Measurements from ENCODE around the gene CFAP74. TPM values are rescaled to one million over a fixed set of nuclear protein-coding genes. Genes with fewer than 3 reads are reported as not detected.
A peak's percentile ranks its signal among the peaks of the same experiment; 100 is the strongest.

The CFAP74 gene
- total RNA-seq, 4 donors from 2014 or later: not detected

GRCh38 chr1:2043886-2044285 is 40.3 kb upstream of the CFAP74 start:
- DNase-seq: no peak
- Histone ChIP-seq H3K36me3 (no peaks in the 10 kb centered on the region), H3K9me3 (no peaks in the 10 kb centered on the region), H3K27me3 (peaks cover 20% of the 10 kb centered on the region), H3K4me3 (no peak overlapping the region), H3K4me1 (peaks cover 19 to 46% (median 42%) of the 10 kb centered on the region in 4 donors), H3K27ac (no peak overlapping the region)
- in situ Hi-C loops (cut with MboI; ENCODE audit: low pct_ligation_motif_present in 1 of 4, low pct_unique_long_range_greater_than_20kb in 1 of 4, low sequenced_read_pairs in 3 of 4) (loop anchor here in 3 of 4 donors (10.0 kb wide), 2 partner anchors 79 to 89 kb away; no protein-coding TSS in a partner anchor), intact Hi-C loops (cut with DNase I; ENCODE audit: low total_unique reads) (no loop called here)
- no peak for TF ChIP-seq EP300 (IDR thresholded peaks at IDR 0.05; ENCODE audit: low read depth)
- TF ChIP-seq, protein P1, sequence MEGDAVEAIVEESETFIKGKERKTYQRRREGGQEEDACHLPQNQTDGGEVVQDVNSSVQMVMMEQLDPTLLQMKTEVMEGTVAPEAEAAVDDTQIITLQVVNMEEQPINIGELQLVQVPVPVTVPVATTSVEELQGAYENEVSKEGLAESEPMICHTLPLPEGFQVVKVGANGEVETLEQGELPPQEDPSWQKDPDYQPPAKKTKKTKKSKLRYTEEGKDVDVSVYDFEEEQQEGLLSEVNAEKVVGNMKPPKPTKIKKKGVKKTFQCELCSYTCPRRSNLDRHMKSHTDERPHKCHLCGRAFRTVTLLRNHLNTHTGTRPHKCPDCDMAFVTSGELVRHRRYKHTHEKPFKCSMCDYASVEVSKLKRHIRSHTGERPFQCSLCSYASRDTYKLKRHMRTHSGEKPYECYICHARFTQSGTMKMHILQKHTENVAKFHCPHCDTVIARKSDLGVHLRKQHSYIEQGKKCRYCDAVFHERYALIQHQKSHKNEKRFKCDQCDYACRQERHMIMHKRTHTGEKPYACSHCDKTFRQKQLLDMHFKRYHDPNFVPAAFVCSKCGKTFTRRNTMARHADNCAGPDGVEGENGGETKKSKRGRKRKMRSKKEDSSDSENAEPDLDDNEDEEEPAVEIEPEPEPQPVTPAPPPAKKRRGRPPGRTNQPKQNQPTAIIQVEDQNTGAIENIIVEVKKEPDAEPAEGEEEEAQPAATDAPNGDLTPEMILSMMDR (IDR thresholded peaks at IDR 0.05): no peak
- no peak for TF ChIP-seq POLR2AphosphoS5 (IDR thresholded peaks at IDR 0.05)
- TF ChIP-seq POLR2A (IDR thresholded peaks at IDR 0.05): no peak
- WGBS, 2 donors (ENCODE audit: low coverage in 1 of 2): 78 to 80% methylated on average over 1 to 4 of the region's 4 CpGs

DNA sequence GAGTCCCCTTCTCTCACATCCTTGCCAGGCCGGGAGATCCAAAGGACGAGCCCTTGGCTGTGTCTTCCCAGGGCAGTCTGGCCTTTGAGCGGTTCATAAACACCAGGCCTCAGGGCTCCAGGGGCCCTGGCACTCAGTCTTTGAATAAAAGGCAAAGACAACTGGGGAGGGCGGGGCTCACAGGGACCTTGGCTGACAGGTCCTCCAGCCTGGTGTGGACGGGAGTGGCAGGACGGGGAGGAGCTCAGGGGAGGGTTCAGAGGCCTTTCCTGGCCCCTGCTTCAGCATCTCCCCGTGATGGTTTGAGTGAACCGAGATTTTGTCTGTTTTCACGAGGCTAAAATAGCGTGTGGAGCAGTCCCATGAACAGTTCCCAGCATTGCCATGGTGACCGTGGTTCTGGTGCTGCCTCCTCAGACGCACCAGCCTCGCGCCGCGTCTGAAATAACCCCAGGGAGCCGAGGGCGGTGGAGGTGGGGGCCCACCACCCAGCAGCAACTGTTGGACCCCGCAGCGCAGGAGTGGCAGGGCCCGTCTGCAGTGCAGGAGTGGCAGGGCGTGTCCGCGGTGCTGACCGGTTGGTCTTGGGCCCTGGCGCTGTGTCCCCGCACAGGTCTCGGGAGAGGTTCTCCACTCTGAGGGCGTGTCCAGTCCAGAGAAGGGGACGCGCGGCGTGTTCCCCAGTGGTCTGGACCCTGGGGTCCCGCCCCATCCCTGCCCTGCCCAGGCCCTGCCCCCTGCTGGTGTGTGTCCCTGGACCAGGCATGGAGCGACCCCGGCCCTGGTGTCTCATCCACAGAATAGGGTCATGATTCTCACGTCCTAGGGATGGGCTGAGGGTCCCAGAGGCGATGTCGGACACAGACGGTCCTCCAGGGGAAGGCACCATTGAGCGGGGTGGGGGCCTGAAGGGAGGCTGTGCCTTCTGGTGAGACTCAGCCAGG is 39.5 kb upstream of the CFAP74 start:
- Histone ChIP-seq H3K36me3 (no peaks in the 10 kb centered on the region), H3K9me3 (no peaks in the 10 kb centered on the region), H3K27me3 (peaks cover 15% of the 10 kb centered on the region), H3K4me1 (peaks cover 18 to 39% (median 35%) of the 10 kb centered on the region in 4 donors), H3K4me3 (no peak overlapping the region), H3K27ac (no peak overlapping the region)
- WGBS, 2 donors (ENCODE audit: low coverage in 1 of 2): 53% methylated on average over 37 of the region's 41 CpGs; no CpG with 5 or more reads in 1 of the 2 donors
- no peak for TF ChIP-seq POLR2AphosphoS5 (IDR thresholded peaks at IDR 0.05)
- TF ChIP-seq, protein P1 (IDR thresholded peaks at IDR 0.05): no peak
- TF ChIP-seq POLR2A (IDR thresholded peaks at IDR 0.05): no peak
- TF ChIP-seq EP300 (IDR thresholded peaks at IDR 0.05; ENCODE audit: low read depth): no peak
- intact Hi-C loops (cut with DNase I; ENCODE audit: low total_unique reads) (no loop called here), in situ Hi-C loops (cut with MboI; ENCODE audit: low pct_ligation_motif_present in 1 of 4, low pct_unique_long_range_greater_than_20kb in 1 of 4, low sequenced_read_pairs in 3 of 4) (loop anchor here in 3 of 4 donors (10.0 kb wide), 2 partner anchors 78 to 88 kb away; no protein-coding TSS in a partner anchor)
- DNase-seq: peak; percentile 57

GRCh38 chr1:2041887-2042286 is 38.3 kb upstream of the CFAP74 start:
- Histone ChIP-seq H3K27me3 (peaks cover 9% of the 10 kb centered on the region), H3K4me3 (no peak overlapping the region), H3K4me1 (peaks cover 5 to 27% (median 22%) of the 10 kb centered on the region in 4 donors), H3K9me3 (no peaks in the 10 kb centered on the region), H3K36me3 (no peaks in the 10 kb centered on the region), H3K27ac (no peak overlapping the region)
- TF ChIP-seq, protein P1 (IDR thresholded peaks at IDR 0.05): no peak
- TF ChIP-seq POLR2A (IDR thresholded peaks at IDR 0.05) (no peak), EP300 (IDR thresholded peaks at IDR 0.05; ENCODE audit: low read depth) (no peak), POLR2AphosphoS5 (IDR thresholded peaks at IDR 0.05) (no peak)
- WGBS, 2 donors (ENCODE audit: low coverage in 1 of 2): 87% methylated on average over 4 of the region's 4 CpGs; no CpG with 5 or more reads in 1 of the 2 donors
- intact Hi-C loops (cut with DNase I; ENCODE audit: low total_unique reads): no loop called here
- DNase-seq: no peak
- in situ Hi-C loops (cut with MboI; ENCODE audit: low pct_ligation_motif_present in 1 of 4, low pct_unique_long_range_greater_than_20kb in 1 of 4, low sequenced_read_pairs in 3 of 4): loop anchor here in 3 of 4 donors (10.0 kb wide), 2 partner anchors 77 to 87 kb away; no protein-coding TSS in a partner anchor

DNA sequence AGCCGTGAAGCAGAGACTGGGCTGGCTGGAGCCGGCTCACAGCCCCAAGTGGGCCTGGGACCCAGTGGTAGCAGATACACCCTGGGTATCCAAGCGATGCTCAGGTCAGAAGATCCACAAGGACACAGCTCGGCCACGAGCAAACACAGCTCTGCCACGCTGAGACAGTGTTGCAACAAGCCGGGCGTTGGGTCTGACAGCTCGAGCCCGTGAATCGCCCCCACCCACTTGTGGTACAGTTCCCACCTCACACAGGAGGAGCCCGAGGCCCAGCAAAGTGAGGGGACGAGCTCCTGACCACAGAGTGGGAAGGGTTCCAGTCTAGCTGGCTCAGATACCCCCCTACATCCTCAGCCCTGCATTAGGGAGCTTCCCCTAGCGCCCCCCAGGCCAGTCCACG is 37.7 kb upstream of the CFAP74 start:
- Histone ChIP-seq H3K27me3 (peaks cover 3% of the 10 kb centered on the region), H3K27ac (no peak overlapping the region), H3K4me1 (peaks cover 5 to 22% (median 19%) of the 10 kb centered on the region in 4 donors), H3K4me3 (no peak overlapping the region), H3K9me3 (no peaks in the 10 kb centered on the region), H3K36me3 (no peaks in the 10 kb centered on the region)
- TF ChIP-seq, protein P1 (IDR thresholded peaks at IDR 0.05): no peak
- no peak for TF ChIP-seq POLR2AphosphoS5 (IDR thresholded peaks at IDR 0.05)
- no peak for TF ChIP-seq POLR2A (IDR thresholded peaks at IDR 0.05)
- no peak for TF ChIP-seq EP300 (IDR thresholded peaks at IDR 0.05; ENCODE audit: low read depth)
- 80% methylated on average over 15 of the region's 15 CpGs; no CpG with 5 or more reads in 1 of the 2 donors for WGBS, 2 donors (ENCODE audit: low coverage in 1 of 2)
- in situ Hi-C loops (cut with MboI; ENCODE audit: low pct_ligation_motif_present in 1 of 4, low pct_unique_long_range_greater_than_20kb in 1 of 4, low sequenced_read_pairs in 3 of 4) (loop anchor here in 3 of 4 donors (10.0 kb wide), 2 partner anchors 77 to 87 kb away; no protein-coding TSS in a partner anchor), intact Hi-C loops (cut with DNase I; ENCODE audit: low total_unique reads) (no loop called here)
- DNase-seq: no peak

Data from transverse colon (tissue), 4 donors.